ENCODE results near the gene SH2D4B.

The SH2D4B gene

DNA sequence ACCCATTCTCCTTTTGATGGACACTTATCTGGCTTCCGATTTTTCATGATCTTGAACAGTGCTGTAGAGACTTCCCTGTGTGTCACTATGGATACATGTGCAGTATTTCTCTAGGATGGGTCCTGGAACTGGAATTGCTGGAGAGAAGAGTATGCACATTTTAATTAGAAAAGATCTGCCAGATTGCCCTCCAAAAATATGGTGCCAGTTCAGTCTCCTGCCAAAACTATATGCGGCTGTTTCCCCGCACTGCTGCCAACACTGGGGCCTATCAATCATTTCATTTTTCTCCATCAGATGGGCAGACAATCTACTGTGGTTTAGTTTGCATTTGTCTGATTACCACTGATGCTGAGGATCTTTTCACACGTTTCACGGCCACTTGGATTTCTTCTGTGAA is 105.0 kb downstream of the SH2D4B start:
- TF ChIP-seq, protein P1, sequence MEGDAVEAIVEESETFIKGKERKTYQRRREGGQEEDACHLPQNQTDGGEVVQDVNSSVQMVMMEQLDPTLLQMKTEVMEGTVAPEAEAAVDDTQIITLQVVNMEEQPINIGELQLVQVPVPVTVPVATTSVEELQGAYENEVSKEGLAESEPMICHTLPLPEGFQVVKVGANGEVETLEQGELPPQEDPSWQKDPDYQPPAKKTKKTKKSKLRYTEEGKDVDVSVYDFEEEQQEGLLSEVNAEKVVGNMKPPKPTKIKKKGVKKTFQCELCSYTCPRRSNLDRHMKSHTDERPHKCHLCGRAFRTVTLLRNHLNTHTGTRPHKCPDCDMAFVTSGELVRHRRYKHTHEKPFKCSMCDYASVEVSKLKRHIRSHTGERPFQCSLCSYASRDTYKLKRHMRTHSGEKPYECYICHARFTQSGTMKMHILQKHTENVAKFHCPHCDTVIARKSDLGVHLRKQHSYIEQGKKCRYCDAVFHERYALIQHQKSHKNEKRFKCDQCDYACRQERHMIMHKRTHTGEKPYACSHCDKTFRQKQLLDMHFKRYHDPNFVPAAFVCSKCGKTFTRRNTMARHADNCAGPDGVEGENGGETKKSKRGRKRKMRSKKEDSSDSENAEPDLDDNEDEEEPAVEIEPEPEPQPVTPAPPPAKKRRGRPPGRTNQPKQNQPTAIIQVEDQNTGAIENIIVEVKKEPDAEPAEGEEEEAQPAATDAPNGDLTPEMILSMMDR (conservative IDR thresholded peaks at IDR 0.05), result no peak
- no peak overlapping the region for H3K27ac ChIP-seq

DNA sequence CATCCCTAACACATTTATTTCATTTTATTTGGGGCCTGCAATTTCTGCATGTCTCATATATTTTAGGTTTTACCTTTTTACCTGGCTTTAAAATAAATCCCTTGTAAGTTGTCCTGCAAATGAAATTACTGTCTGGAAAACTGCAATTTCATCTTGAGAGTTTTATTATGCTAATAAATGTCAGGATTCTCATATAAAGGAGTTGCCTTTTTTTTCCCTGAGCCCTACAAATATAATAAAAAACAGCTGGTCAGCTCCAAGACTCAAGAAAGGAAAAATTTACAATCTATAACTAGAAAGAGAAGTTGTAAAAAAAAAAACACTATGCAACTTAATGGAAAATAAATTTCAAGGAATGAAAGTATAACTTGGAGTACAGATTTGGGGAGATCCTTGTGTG is 108.7 kb downstream of the SH2D4B start:
- TF ChIP-seq, protein P1 (conservative IDR thresholded peaks at IDR 0.05), result no peak

DNA sequence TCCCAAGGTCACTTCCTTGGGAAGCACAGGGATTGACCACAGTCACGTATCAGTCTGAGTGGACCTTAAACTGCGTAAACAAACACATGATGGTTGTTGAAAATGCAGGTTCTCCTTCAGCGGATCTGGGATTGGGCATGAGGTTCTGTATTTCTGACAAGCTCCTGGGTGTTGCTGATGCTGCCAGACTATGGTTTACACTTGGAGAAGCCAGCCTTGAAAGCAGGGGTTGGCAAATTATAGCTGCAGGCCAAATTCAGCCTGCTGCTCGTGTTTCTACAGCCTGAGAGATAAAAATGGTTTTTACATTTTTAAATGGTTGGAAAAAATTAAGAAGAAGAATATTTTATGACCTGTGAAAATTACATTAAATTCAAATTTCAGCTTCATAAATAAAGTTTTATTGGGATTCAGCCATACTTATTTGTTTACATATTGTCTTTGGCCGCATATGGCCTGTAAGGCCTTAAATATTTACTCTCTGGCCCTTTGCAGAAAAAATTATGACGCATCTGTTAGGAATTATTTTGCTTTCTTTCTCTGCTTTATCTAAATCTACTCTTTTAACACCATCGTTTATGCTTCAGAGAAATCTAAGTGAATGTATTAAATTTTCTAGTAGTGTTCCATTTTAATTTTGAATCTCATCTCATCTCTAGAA is 109.6 kb downstream of the SH2D4B start:
- no peak overlapping the region for H3K27ac ChIP-seq
- TF ChIP-seq, protein P1 (conservative IDR thresholded peaks at IDR 0.05), result no peak

More for the DNA sequence above, 108.7 kb downstream of the SH2D4B start:
- H3K27ac ChIP-seq, result no peak overlapping the region

DNA sequence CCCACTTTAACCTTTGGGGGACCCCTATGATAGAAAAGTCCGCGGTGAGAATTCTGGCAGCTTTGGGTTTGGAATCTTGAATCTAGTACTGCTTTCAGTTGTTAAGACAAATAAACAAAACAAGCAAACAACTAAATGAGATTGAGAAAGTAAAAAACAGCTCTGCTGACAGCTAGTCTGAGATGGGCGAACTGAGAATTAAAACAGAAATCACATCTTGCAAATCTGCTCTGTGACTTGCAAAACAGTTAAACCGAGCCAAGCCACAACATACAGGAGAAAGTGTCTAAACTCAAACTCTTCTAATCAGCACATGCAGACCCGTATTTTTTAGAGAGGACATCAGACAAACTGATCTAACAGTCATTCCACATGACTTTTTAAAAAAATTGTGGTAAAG is 110.4 kb downstream of the SH2D4B start:
- H3K27ac ChIP-seq, result no peak overlapping the region
- TF ChIP-seq, protein P1 (conservative IDR thresholded peaks at IDR 0.05), result no peak

DNA sequence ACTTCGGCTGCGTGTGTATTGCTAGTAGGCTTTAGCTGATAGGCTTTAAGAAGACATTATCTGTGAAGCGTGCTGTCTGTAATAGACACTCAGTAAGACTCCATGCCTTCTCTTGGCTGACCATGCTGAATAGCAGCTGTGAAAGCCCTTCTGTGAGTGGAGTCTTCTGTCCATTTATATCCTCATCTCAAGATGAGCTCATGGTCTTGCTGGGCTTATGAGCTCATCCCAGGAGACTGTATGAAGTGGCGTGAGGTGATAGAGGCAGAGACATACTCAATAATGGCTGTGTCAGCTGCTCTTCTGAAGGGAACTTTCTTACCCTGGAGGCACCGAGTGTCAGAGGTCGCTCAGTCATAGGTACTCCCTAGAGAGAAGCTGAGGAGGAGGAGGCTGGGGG is 111.5 kb downstream of the SH2D4B start:
- TF ChIP-seq, protein P1 (conservative IDR thresholded peaks at IDR 0.05), result no peak
- H3K27ac ChIP-seq, result no peak overlapping the region

DNA sequence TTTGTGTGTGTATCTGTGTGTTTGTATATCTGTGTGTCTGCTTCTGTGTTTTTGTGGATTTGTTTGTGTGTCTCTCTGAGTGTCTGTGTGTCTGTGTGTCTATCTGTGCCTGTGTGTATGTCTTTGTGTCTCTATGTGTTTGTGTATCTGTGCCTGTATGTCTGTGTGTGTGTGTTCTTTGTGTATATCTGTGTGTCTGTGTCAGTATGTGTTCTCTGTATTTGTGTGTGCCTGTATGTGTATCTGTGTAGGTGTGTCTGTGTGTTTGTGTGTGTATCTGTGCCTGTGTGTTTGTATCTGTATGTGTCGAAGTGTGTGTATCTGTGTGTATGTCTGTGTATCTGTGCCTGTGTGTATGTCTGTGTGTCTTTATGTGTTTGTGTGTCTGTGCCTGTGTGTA is 118.2 kb downstream of the SH2D4B start:
- TF ChIP-seq, protein P1 (conservative IDR thresholded peaks at IDR 0.05), result no peak
- H3K27ac ChIP-seq, result no peak overlapping the region

DNA sequence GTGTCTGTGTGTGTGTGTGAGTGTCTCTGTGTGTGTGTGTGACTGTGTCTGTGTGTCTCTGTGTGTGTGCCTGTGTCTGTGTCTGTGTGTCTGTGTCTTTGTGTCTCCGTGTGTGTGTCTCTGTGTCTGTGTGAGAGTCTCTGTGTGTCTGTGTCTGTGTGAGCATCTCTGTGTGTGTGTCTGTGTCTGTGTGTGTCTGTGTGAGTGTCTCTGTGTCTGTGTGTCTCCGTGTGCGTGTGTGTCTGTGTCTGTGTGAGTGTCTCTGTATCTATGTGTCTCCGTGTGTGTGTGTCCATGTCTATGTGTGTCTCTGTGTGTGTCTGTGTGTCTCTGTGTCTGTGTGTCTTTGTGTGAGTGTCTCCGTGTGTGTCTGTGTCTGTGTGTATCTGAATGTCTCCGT is 120.4 kb downstream of the SH2D4B start:
- no peak overlapping the region for H3K27ac ChIP-seq
- TF ChIP-seq, protein P1 (conservative IDR thresholded peaks at IDR 0.05), result no peak

All from VCaP (cell line).